DND-41 (cell line): ENCODE results near the gene DES.

ENCODE experiments used
- EZH2 ChIP-seq: IDR thresholded peaks from 3 replicates; pipeline ENCODE4 v1.6.1; 2012; ENCODE audit warnings: borderline replicate concordance, low read depth, mild to moderate bottlenecking, moderate library complexity, low read length, inconsistent platforms; ENCODE audit not compliant: severe bottlenecking
- TF ChIP-seq, protein P1 (sequence below): IDR thresholded peaks from 2 replicates; pipeline ENCODE4 v1.5.1; 2012; ENCODE audit warnings: borderline replicate concordance, low read length, moderate library complexity, mild to moderate bottlenecking; ENCODE audit not compliant: poor library complexity, severe bottlenecking; ENCODE audit errors: extremely low read depth

DNA sequence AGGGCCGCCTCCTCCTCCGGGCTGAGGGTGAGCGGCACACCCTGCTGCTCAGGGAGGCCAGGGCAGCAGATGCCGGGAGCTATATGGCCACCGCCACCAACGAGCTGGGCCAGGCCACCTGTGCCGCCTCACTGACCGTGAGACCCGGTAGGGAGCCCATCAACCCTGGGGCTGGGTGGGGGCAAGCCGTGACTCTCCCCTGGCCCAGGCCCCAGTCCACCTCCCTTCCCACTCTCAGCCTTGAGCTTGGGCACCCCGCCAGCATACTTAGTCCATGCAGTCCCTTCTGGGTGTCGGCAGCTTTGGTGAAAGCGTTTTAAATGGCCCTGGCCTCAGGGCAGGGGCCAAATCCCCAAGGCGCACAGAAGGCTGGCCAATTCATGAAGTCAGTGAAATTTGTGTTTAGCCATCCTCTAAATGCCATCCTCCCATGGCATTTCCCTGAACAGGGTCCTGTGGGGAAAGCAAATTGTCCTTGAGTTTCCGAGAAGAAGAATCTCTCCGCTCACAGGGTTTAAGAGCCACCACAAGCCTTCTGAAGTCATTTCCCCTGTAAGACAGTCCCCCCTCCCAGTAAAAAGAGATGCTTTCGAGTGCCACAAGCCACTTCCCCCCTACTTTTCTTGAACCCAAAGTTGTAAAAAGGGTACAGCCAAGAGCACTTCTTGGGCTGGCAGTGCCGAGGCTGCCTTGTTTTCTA, 33.6 kb downstream of the DES start:
- TF ChIP-seq, protein P1, sequence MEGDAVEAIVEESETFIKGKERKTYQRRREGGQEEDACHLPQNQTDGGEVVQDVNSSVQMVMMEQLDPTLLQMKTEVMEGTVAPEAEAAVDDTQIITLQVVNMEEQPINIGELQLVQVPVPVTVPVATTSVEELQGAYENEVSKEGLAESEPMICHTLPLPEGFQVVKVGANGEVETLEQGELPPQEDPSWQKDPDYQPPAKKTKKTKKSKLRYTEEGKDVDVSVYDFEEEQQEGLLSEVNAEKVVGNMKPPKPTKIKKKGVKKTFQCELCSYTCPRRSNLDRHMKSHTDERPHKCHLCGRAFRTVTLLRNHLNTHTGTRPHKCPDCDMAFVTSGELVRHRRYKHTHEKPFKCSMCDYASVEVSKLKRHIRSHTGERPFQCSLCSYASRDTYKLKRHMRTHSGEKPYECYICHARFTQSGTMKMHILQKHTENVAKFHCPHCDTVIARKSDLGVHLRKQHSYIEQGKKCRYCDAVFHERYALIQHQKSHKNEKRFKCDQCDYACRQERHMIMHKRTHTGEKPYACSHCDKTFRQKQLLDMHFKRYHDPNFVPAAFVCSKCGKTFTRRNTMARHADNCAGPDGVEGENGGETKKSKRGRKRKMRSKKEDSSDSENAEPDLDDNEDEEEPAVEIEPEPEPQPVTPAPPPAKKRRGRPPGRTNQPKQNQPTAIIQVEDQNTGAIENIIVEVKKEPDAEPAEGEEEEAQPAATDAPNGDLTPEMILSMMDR: no peak
- TF ChIP-seq EZH2: no peak
